GM12891 (cell line): Measurements from ENCODE around the gene COL1A1.

Experiments used
- DNase-seq: peaks from one replicate; pipeline ENCODE4 v3.0.0; 2011; ENCODE audit warnings: low spot score; ENCODE audit not compliant: insufficient read length
- FAIRE-seq: peaks from 2 replicates; lab custom pipeline; 2011; peaks lifted over from hg19 to GRCh38; lab: Jason Lieb, UNC
- PAX5 ChIP-seq: IDR thresholded peaks from 2 replicates; pipeline ENCODE4 v1.6.1; 2011; ENCODE audit warnings: low read length, moderate library complexity, mild to moderate bottlenecking; ENCODE audit not compliant: insufficient read depth, severe bottlenecking
- POLR2A ChIP-seq: IDR thresholded peaks from 2 replicates; pipeline ENCODE4 v1.6.1; 2011; ENCODE audit warnings: low read depth, low read length, control low read depth
- POLR2AphosphoS5 ChIP-seq: IDR thresholded peaks from 2 replicates; pipeline ENCODE4 v1.6.1; 2011; ENCODE audit warnings: low read depth, low read length, control low read depth
- POU2F2 ChIP-seq: IDR thresholded peaks from 2 replicates; pipeline ENCODE4 v1.6.1; 2011; ENCODE audit warnings: low read depth, mild to moderate bottlenecking, control low read depth, low read length, moderate library complexity
- SPI1 ChIP-seq: IDR thresholded peaks from 2 replicates; pipeline ENCODE4 v1.6.1; 2011; ENCODE audit warnings: low read depth, low read length, control low read depth
- TAF1 ChIP-seq: IDR thresholded peaks from 2 replicates; pipeline ENCODE4 v1.6.1; 2011; ENCODE audit warnings: low read depth, low read length, control low read depth

COL1A1 gene

DNA sequence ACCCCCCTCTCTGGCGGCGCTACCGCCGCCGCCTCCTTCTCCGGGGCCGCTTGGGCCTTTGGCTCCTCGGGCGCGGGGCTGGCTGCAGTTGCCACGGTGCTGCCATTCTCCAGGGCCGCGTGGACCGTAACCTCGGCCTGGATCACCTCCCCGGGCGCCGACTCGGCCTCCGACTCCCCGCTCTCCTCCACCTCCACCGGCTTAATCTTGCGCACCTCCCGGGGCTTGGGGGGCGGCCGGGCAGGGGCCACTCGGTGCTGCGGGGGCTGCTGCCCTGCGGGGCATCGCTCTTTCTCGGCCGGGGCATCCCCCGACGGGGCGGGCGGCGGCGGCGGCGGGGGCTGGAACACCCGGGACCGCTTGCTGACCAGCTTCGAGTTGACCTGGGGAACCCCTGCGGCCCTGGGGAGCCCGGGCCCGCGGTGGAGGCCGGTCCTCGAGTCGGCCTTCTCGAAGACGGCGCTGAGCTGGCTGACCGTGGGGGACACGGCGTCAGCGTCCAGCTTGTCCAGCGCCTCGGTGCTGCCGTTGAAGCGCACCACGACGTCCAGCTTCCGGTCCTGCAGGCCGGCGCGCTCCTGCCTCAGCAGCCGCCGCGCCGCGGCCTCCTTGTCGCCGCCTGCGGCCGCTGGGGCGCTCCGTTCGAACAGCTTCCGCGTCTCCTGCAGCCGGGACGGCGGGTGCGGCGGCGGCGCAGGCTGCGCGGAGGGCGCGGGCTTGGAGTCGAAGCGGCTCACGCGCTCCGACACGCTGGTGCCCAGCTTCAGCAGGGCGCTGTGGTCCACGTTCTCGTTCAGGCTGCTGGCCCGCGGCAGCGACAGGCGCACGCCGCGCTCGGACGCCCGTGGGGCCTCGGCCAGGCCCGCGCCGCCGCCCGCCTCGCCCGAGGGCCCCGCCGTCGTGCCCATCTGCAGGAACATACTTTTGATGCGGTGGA lies 51.7 kb downstream of the COL1A1 start:
- FAIRE-seq (peak; percentile 50), DNase-seq (no peak)
- TF ChIP-seq POU2F2: no peak
- TF ChIP-seq SPI1: no peak
- TF ChIP-seq TAF1: no peak
- no peak for TF ChIP-seq POLR2AphosphoS5
- TF ChIP-seq PAX5: no peak
- TF ChIP-seq POLR2A: no peak

DNA sequence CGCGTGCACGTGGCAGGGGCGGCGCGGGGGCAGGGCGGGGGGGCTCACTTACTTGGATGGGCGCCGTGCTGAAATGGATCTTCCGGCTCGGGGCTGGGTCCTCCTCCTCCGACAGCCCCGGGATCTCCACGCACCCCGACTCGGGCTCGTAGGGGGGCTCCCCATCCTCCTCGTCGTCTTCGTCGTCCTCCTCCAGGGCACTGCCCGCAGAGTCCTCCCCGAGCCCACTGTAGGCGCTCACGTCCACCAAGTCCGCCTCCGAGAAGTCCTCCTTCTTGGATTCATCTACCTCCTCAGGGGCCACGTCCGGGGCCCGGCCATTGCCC lies 52.4 kb downstream of the COL1A1 start:
- no peak for FAIRE-seq
- TF ChIP-seq TAF1 (peak; percentile 35; the same call in 1 of the 2 replicates), SPI1 (no peak), POLR2A (no peak), POU2F2 (no peak), PAX5 (no peak), POLR2AphosphoS5 (no peak)
- DNase-seq: no peak

DNA sequence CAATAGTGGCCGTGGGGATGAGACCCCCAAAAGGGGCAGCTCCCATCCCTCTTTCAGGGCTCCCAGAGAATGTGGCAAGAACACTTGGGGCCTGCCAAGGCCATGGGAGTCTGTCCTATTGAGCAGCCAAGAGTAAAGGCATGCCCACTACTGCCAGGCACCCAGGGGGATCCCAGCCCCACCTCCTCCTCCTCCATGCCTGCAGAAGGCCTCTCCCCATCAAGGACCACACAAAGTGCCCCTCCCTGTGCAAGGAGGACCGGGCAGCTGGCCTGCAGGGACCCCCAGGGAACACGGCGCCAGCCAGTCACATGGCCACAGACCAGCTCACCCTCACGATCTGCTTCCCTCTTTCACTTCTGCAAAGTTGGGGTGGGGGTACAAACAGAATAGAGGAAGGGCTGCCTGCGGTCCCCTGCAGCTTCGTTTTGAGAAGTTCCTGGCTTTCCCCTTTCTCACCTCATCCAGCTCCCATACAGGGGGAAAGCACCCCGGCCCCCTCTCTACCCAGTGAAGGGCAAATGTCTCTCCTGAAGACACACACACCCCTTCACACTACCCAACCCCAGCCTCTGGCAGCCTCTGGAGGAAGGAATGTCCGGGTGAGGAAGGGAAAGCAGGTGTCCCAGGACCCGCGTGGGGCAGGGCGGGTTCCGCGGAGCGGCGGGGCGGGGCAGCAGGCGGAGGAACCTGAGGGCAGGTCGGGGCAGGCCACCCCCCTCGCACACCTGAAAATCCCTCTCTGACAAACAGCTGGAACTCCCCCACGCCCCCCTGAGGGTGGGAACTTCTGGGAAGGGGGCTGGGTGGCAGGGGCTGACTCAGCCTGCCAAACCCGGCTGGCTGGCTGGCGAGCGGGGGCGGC lies 53.0 kb downstream of the COL1A1 start:
- peak; percentile 72 for DNase-seq
- TF ChIP-seq POLR2A (no peak; the same call in 1 of the 2 replicates), SPI1 (peak; percentile 99), POU2F2 (peak; percentile 80), PAX5 (peak; percentile 2), TAF1 (peak; percentile 40; the same call in 1 of the 2 replicates), POLR2AphosphoS5 (0 out of 2 replicates have a peak, but pooled peaks have one; percentile 30)
- FAIRE-seq: peak; percentile 98

DNA sequence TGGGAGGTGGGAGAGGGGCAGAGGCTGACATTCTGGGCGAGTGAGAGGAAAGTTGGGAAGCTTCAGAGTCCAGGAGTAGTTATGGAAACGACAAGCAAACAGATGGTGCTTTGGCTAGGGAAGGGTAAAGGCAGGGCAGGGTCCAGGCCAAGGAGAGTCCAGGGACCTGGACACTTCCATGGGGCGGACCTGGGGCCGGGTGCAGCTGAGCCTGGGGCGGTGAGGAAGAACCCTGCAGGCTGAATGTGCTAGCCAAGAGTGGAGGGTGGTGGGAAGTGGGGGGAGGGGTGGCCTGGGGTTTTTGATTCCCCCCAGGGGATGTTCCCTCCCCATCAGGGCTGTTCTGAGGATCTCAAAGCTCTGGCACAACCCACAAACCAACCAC lies 53.6 kb downstream of the COL1A1 start:
- FAIRE-seq: no peak
- TF ChIP-seq POLR2AphosphoS5: no peak
- peak; percentile 46 for TF ChIP-seq POLR2A
- no peak for DNase-seq

DNA sequence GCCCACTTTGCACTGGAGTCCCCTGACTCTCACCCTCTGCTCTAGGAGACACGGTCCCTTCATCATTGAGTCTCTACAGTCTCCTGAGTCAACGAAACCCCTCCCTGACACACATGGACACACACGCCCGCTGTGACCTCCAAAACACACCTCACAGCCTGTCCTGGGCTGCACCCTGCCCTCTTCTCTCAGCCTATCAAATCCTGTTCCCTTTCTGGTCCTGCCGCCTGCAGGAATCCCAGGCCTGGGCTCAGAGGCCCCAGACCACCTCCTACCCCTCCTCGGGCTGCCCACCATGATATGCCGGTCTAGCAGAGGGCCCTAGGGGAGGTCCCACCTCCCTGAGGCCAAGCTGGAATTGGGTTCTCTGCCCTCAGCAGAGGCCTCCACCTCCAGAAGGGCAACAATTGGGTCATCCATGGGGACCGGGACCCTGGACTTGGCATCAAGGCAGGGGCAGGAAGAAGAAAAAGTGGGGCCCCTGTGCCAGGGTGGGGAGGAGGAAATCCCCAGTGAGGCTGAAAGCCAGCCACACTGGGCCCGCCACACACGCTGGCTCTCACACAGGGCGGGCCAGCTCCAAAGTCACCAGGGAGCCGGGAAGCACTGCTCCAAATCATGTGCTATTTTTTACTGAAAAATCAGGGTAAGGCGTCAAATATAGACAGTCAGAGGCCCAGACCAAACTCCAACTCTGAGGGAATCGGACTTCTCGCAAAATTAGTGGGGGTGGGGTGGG lies 54.3 kb downstream of the COL1A1 start:
- no peak for DNase-seq
- FAIRE-seq: peak; percentile 84

DNA sequence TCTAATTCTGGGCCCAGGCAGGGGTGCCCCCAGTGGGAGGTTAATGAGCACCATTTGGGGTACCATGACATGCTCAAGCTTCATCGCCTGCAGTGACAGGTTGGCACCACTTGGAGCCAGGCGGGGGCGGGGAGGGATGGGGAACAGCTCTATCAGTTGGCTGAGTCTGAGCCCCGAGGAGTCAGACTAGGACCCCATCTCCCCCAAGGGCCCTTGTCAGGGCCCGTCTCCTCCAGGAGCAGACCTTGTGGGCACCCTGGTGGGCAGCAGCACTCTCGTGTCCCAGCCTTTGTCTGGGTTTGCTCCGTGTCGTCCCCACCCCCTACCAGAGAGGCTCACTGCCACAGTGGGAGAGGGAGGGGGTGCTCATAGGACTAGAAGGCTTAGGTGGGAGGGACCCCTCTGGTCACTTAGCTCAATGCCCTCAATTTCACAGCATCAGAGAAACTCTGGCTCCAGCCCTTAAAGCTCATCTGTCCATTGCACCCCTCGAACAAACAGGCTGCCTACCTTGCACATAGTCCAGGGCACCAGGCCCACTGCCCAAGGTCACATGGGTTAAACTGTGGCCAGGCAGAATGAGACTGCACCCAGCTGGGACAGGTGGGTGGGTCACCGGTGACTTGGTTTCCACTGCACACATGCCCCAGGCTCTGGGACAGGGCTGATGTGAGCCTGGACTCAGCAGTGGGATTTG lies 55.1 kb downstream of the COL1A1 start:
- no peak for DNase-seq
- TF ChIP-seq SPI1 (no peak), POLR2A (no peak), POLR2AphosphoS5 (no peak), TAF1 (no peak), PAX5 (no peak), POU2F2 (no peak)
- FAIRE-seq: peak; percentile 28

More for the DNA sequence above, 54.3 kb downstream of the COL1A1 start:
- no peak for TF ChIP-seq POLR2AphosphoS5
- no peak for TF ChIP-seq SPI1
- TF ChIP-seq PAX5: no peak

DNA sequence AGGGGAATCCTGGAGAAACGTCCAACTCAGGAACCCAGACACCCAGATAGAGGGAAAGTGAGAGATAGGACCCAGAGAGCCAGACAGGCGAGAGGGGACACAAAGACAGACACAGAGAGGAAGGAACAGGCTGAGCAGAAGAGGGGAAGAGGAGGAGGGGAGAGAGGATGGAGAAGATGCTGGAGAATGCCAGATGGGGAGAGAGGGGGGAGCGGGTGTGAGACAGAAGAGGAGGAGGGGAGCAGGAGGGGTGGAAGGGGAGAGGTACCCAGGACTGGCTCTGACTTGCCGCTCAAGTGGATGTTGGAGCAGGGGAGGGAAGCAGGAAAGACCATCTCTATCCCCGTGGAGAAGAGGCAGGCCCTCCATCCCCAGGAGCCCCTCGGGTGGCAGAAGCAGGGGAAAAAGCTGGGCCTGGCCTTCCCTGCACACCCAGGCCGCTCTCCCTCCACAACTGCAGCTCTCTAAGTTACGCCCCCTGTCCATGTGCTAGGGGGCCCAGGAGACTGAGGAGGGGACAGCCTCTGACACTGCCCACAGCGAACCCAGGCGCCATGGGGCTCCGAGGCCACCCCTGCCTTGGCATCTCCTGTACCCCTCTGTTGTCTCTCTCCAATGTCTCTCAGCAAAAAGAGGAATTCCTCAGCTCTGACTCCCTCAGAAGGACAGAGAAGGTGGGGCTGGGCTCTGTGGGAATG lies 55.8 kb downstream of the COL1A1 start:
- no peak for FAIRE-seq
- no peak for TF ChIP-seq TAF1
- no peak for DNase-seq

DNA sequence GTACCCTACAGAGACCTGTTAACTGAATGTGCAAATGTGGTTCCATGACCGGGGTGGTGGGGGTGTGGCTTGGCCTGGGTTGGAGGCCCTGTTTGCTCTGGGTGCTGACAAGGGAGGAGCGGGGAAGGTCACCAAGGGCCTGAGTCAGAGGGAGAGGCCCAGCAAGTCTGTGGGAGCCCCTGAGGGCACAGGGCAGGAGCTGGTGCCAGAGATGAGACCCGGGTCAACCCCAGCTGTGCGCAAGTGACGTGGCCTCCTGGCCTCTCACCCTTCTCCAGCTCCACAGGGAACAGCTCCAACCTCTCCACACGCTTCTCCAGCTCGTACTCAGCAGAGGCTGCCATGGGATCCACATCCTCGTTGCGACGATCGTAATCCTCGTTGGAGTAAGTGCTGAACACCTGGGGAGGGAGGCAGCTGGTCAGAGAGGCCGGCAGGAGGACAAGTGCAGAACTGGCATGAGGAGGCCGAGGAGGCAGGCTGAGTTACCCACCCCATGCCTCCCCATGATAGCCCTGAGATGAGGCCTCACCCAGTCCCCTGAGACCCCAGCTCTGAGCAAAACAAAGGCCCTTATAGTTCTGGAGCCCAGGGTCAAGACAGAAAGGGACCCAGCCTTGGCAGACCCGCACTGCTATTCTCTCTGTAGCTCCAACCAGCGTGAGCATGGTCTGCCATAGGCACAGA lies 56.4 kb downstream of the COL1A1 start:
- DNase-seq: no peak
- FAIRE-seq: peak; percentile 40
- TF ChIP-seq POU2F2: no peak
- no peak for TF ChIP-seq TAF1
- TF ChIP-seq POLR2A: no peak
- TF ChIP-seq PAX5: no peak
- no peak for TF ChIP-seq POLR2AphosphoS5
- no peak for TF ChIP-seq SPI1
